HEK293 (cell line): Measurements from ENCODE around the gene LAT.

Source experiments
- CTCF ChIA-PET: fragments of 350-600 bp; formaldehyde crosslinking; extraction: SDS; loops from one replicate; lab custom pipeline; 2021; ENCODE audit warnings: antibody characterized with exemption; lab: Yijun Ruan, JAX
- POLR2A ChIA-PET: fragments of 300-600 bp; formaldehyde crosslinking; extraction: SDS; loops from one replicate; lab custom pipeline; 2020; ENCODE audit warnings: antibody characterized with exemption, inconsistent platforms; lab: Yijun Ruan, JAX
- H3K27ac ChIP-seq: fragments of 200-500 bp; sonication (Bioruptor generic); 2 replicates; pipeline ENCODE4 v1.5.1; 2014; ENCODE audit warnings: low read depth, low read length, control low read depth, inconsistent platforms; ENCODE audit errors: extremely low read depth
- H3K36me3 ChIP-seq, 2 experiments: fragments of 200-500 bp in 1 of 2; sonication (Bioruptor generic) in 1 of 2; 1 replicate in 1 of 2; 2 replicates in 1 of 2; pipeline ENCODE4 v1.5.1; 2014 to 2017; ENCODE audit warnings: inconsistent platforms in 2 of 2, low read length in 2 of 2; ENCODE audit not compliant: control insufficient read depth in 2 of 2, insufficient read depth in 1 of 2
- H3K4me1 ChIP-seq: fragments of 200-500 bp; sonication (Bioruptor generic); 2 replicates; pipeline ENCODE4 v1.5.1; 2014; ENCODE audit warnings: mild to moderate bottlenecking, low read length, inconsistent platforms; ENCODE audit not compliant: control insufficient read depth, insufficient read depth
- H3K4me3 ChIP-seq: 2 replicates; pipeline ENCODE4 v1.5.1; 2011; ENCODE audit warnings: low read depth, mild to moderate bottlenecking, control low read depth, low read length, moderate library complexity
- H3K9me3 ChIP-seq: fragments of 200-500 bp; sonication (Bioruptor generic); 2 replicates; pipeline ENCODE4 v1.5.1; 2014; ENCODE audit warnings: low read depth, low read length, inconsistent platforms; ENCODE audit not compliant: control insufficient read depth, insufficient read depth
- AEBP2 ChIP-seq: fragments of 450-650 bp; formaldehyde crosslinking; IDR thresholded peaks from 2 replicates; pipeline ENCODE4 v1.5.1; 2016; ENCODE audit warnings: missing biosample characterization, missing genetic modification characterization, borderline replicate concordance
- CTCF ChIP-seq: fragments of 450-650 bp; formaldehyde crosslinking; IDR thresholded peaks from 2 replicates; pipeline ENCODE4 v1.5.1; 2016; ENCODE audit warnings: missing biosample characterization, missing genetic modification characterization
- HOXC10 ChIP-seq: sonication (generic); formaldehyde crosslinking; IDR thresholded peaks from 2 replicates; pipeline ENCODE4 v1.8.1; 2023; ENCODE audit warnings: mild to moderate bottlenecking, missing genetic modification reagents
- IKZF3 ChIP-seq: fragments of 450-650 bp; IDR thresholded peaks from 2 replicates; pipeline ENCODE4 v1.5.0; 2018; ENCODE audit warnings: missing biosample characterization, mild to moderate bottlenecking, missing genetic modification characterization, moderate library complexity
- OVOL3 ChIP-seq: fragments of 450-650 bp; formaldehyde crosslinking; IDR thresholded peaks from 2 replicates; pipeline ENCODE4 v1.5.1; 2016; ENCODE audit warnings: missing biosample characterization, missing genetic modification characterization
- REST ChIP-seq: fragments of 450-650 bp; formaldehyde crosslinking; IDR thresholded peaks from 2 replicates; pipeline ENCODE4 v1.5.1; 2016; ENCODE audit warnings: missing biosample characterization, missing genetic modification characterization
- ZNF114 ChIP-seq: fragments of 450-650 bp; formaldehyde crosslinking; IDR thresholded peaks from 2 replicates; pipeline ENCODE4 v1.5.0; 2017; ENCODE audit warnings: missing biosample characterization, missing genetic modification characterization
- ZNF140 ChIP-seq: fragments of 450-650 bp; formaldehyde crosslinking; IDR thresholded peaks from 2 replicates; pipeline ENCODE4 v1.5.1; 2016; ENCODE audit warnings: missing biosample characterization, missing genetic modification characterization
- ZNF23 ChIP-seq: fragments of 450-650 bp; formaldehyde crosslinking; IDR thresholded peaks from 2 replicates; pipeline ENCODE4 v1.5.1; 2016; ENCODE audit warnings: missing biosample characterization, missing genetic modification characterization, borderline replicate concordance
- ZNF473 ChIP-seq: fragments of 450-650 bp; formaldehyde crosslinking; IDR thresholded peaks from 2 replicates; pipeline ENCODE4 v1.5.1; 2017; ENCODE audit warnings: missing biosample characterization, missing genetic modification characterization
- ZNF548 ChIP-seq: fragments of 450-650 bp; formaldehyde crosslinking; IDR thresholded peaks from 2 replicates; pipeline ENCODE4 v1.5.1; 2016; ENCODE audit warnings: missing biosample characterization, missing genetic modification characterization
- ZNF585B ChIP-seq: fragments of 450-650 bp; formaldehyde crosslinking; IDR thresholded peaks from 2 replicates; pipeline ENCODE4 v1.5.1; 2016; ENCODE audit warnings: missing biosample characterization, missing genetic modification characterization
- ZNF785 ChIP-seq: fragments of 450-650 bp; formaldehyde crosslinking; IDR thresholded peaks from 2 replicates; pipeline ENCODE4 v1.5.1; 2016; ENCODE audit warnings: missing biosample characterization, missing genetic modification characterization
- ZNF843 ChIP-seq: fragments of 450-650 bp; formaldehyde crosslinking; IDR thresholded peaks from 2 replicates; pipeline ENCODE4 v1.5.1; 2016; ENCODE audit warnings: missing biosample characterization, missing genetic modification characterization
- TF ChIP-seq, protein P1 (sequence below): fragments of 450-650 bp; formaldehyde crosslinking; IDR thresholded peaks from 2 replicates; pipeline ENCODE4 v1.5.1; 2016; ENCODE audit warnings: missing biosample characterization, missing genetic modification characterization
- TF ChIP-seq, protein P2 (sequence below): fragments of 450-650 bp; formaldehyde crosslinking; optimal IDR thresholded peaks from 2 replicates; pipeline ENCODE3; 2016; ENCODE audit warnings: missing biosample characterization, mild to moderate bottlenecking, missing genetic modification characterization

Gene LAT

DNA sequence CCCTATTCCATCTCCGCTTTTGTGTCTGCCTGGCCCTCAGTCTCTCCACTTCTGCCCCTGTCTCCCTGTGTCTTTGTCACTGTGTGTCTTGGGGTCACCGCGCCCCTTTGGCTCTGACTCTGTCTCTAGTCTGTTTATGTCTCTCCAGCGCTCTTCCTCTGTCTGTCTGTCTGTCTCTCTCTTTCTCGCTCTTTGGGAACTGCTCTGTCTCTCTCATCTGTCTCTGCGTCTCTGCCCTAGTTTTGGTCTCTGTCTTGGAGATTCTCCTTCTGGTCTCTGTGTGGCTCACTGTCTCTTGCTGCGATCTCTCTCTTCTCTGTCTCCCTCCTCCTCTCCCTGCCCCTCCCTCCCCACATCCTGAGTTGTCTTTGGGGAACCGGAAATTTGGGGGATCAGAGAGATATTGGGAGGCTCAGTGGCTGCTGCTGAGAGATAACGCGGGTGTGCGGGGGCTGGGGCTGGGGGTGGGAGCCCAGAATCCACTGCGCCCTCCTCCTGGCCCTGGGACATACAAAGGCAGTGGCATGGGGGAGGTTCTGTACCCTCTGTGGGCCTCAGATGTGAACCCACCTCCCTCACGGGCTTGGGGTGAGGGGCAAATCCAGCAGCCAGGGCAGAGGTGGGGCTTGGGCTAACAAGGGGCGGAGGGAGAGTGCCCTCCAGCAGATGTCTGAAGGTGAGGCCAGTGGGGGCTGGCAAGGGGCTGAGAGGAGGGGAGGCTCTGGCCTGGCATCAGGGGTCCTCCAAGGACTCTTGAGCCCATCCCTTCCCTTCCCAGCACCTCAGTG is 24.4 kb downstream of the LAT start:
- TF ChIP-seq HOXC10 (CRISPR knock-in tag) (no peak), CTCF (tag by site-specific recombination) (no peak), AEBP2 (tag by site-specific recombination) (no peak), ZNF843 (tag by site-specific recombination) (no peak)
- Histone ChIP-seq H3K27ac (no peak overlapping the region), H3K36me3 (no peaks in the 10 kb centered on the region), H3K4me3 (no peak overlapping the region), H3K4me1 (no peaks in the 10 kb centered on the region), H3K9me3 (no peaks in the 10 kb centered on the region)
- POLR2A ChIA-PET: no interaction called here
- CTCF ChIA-PET: no interaction called here

DNA sequence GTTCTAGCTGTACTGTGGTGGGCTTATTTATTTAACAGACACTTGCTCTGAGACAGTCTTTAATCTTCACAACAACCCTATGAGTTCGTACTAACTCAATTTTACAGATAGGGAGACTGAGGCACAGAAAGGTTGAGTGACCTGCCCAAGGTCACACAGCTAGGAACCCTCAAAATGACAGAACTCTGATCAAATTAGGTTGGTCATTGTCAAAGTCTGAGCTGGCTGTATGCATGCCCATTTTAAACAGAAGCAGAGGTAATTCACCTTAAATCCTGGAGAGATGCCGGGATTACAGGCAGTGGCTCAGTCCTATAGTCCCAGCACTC is 24.9 kb downstream of the LAT start:
- Histone ChIP-seq H3K27ac (no peak overlapping the region), H3K9me3 (no peaks in the 10 kb centered on the region), H3K4me1 (no peaks in the 10 kb centered on the region), H3K4me3 (no peak overlapping the region), H3K36me3 (no peaks in the 10 kb centered on the region)
- TF ChIP-seq, protein P1, sequence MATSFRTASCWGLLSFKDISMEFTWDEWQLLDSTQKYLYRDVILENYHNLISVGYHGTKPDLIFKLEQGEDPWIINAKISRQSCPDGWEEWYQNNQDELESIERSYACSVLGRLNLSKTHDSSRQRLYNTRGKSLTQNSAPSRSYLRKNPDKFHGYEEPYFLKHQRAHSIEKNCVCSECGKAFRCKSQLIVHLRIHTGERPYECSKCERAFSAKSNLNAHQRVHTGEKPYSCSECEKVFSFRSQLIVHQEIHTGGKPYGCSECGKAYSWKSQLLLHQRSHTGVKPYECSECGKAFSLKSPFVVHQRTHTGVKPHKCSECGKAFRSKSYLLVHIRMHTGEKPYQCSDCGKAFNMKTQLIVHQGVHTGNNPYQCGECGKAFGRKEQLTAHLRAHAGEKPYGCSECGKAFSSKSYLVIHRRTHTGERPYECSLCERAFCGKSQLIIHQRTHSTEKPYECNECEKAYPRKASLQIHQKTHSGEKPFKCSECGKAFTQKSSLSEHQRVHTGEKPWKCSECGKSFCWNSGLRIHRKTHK (tag by site-specific recombination): no peak
- TF ChIP-seq ZNF140 (tag by site-specific recombination) (no peak), ZNF114 (tag by site-specific recombination) (no peak), ZNF23 (tag by site-specific recombination) (no peak), IKZF3 (tag by site-specific recombination) (no peak), ZNF548 (tag by site-specific recombination) (no peak), REST (no peak), OVOL3 (tag by site-specific recombination) (no peak), ZNF473 (no peak), ZNF785 (tag by site-specific recombination) (no peak), CTCF (tag by site-specific recombination) (no peak), ZNF585B (tag by site-specific recombination) (no peak)
- TF ChIP-seq, protein P2, sequence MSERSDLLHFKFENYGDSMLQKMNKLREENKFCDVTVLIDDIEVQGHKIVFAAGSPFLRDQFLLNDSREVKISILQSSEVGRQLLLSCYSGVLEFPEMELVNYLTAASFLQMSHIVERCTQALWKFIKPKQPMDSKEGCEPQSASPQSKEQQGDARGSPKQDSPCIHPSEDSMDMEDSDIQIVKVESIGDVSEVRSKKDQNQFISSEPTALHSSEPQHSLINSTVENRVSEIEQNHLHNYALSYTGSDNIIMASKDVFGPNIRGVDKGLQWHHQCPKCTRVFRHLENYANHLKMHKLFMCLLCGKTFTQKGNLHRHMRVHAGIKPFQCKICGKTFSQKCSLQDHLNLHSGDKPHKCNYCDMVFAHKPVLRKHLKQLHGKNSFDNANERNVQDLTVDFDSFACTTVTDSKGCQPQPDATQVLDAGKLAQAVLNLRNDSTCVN (tag by site-specific recombination): no peak
- ChIA-PET POLR2A (no interaction called here), CTCF (no interaction called here)
